Endothelial cell of umbilical vein (primary cell): ENCODE results near the gene SDC1. TPM values are rescaled to one million over a fixed set of nuclear protein-coding genes. Genes with fewer than 3 reads are reported as not detected.

ENCODE experiments used
- BruUV-seq: library from RNA; stranded (reverse); fragments of 400-500 nt; replicated peaks from 2 replicates; lab custom pipeline; 2021; lab: Mats Ljungman, UMichigan
- CTCF ChIA-PET: fragments of 300-600, 350-600 bp; sonication (Branson Sonifier 250); formaldehyde crosslinking; loops from one replicate; lab custom pipeline; 2021; ENCODE audit warnings: antibody characterized with exemption, inconsistent platforms; lab: Charles Lee
- POLR2A ChIA-PET: fragments of 300-600, 350-600 bp; sonication (Branson Sonifier 250); formaldehyde crosslinking; loops from one replicate; lab custom pipeline; 2021; ENCODE audit warnings: antibody characterized with exemption, inconsistent platforms; lab: Charles Lee
- DNase-seq: peaks from one replicate; pipeline ENCODE4 v3.0.0-alpha.2; 2011; ENCODE audit warnings: low read depth, low spot score
- FAIRE-seq: peaks from 2 replicates; lab custom pipeline; 2011; peaks lifted over from hg19 to GRCh38; lab: Jason Lieb, UNC
- H2AFZ ChIP-seq: 2 replicates; pipeline ENCODE4 v1.6.0; 2012; ENCODE audit warnings: low read depth, low read length, control low read depth, inconsistent platforms
- H3K27ac ChIP-seq: 2 replicates; pipeline ENCODE4 v1.5.1; 2011; ENCODE audit warnings: low read depth, mild to moderate bottlenecking, control low read depth, low read length, moderate library complexity; ENCODE audit not compliant: insufficient read depth
- H3K27me3 ChIP-seq, 2 experiments: 2 replicates each; pipeline versions ENCODE4 v1.6.0 to v1.6.1; 2011; ENCODE audit warnings: low read length in 2 of 2, mixed read lengths in 1 of 2; ENCODE audit not compliant: control insufficient read depth in 2 of 2, insufficient read depth in 2 of 2
- H3K36me3 ChIP-seq, 2 experiments: 2 replicates in 1 of 2; 3 replicates in 1 of 2; pipeline ENCODE4 v1.5.1; 2011; ENCODE audit warnings: low read length in 2 of 2, mild to moderate bottlenecking in 1 of 2, moderate library complexity in 1 of 2; ENCODE audit not compliant: control insufficient read depth in 2 of 2, insufficient read depth in 2 of 2; ENCODE audit errors: extremely low read depth in 1 of 2
- H3K4me1 ChIP-seq: 3 replicates; pipeline ENCODE4 v1.5.1; 2011; ENCODE audit warnings: mild to moderate bottlenecking, low read length; ENCODE audit not compliant: control insufficient read depth, insufficient read depth; ENCODE audit errors: extremely low read depth
- H3K4me2 ChIP-seq: 2 replicates; pipeline ENCODE4 v1.6.1; 2011; ENCODE audit warnings: low read length, control low read depth, mixed read lengths; ENCODE audit not compliant: insufficient read depth
- H3K4me3 ChIP-seq, 3 experiments: fragments of 200-600 bp in 1 of 3; sonication (generic), shearing (Covaris generic) in 1 of 3; replicated peaks in 1 of 3; 2 replicates each; pipeline ENCODE4 v1.5.1; 2011 to 2016; ENCODE audit warnings: control low read depth in 3 of 3, low read length in 3 of 3, mild to moderate bottlenecking in 2 of 3, inconsistent platforms in 1 of 3, low read depth in 1 of 3, moderate library complexity in 1 of 3; ENCODE audit not compliant: insufficient read depth in 1 of 3
- H3K79me2 ChIP-seq: 2 replicates; pipeline ENCODE4 v1.6.0; 2012; ENCODE audit warnings: low read length, inconsistent platforms; ENCODE audit not compliant: control insufficient read depth, insufficient read depth
- H3K9ac ChIP-seq: replicated peaks from 2 replicates; pipeline ENCODE3; 2011; ENCODE audit warnings: low read length, control low read depth; ENCODE audit not compliant: insufficient read depth; ENCODE audit errors: extremely low read depth
- H3K9me1 ChIP-seq: replicated peaks from 3 replicates; pipeline ENCODE4 v1.6.0; 2011; ENCODE audit warnings: mild to moderate bottlenecking, low read length; ENCODE audit not compliant: control insufficient read depth, insufficient read depth; ENCODE audit errors: extremely low read depth
- H3K9me3 ChIP-seq: replicated peaks from 2 replicates; pipeline ENCODE4 v1.5.1; 2012; ENCODE audit warnings: low read length, inconsistent platforms; ENCODE audit not compliant: control insufficient read depth, insufficient read depth
- H4K20me1 ChIP-seq: replicated peaks from 2 replicates; pipeline ENCODE3; 2011; ENCODE audit warnings: mild to moderate bottlenecking, low read length; ENCODE audit not compliant: control insufficient read depth, insufficient read depth; ENCODE audit errors: extremely low read depth
- EZH2 ChIP-seq: IDR thresholded peaks from 2 replicates; pipeline ENCODE4 v1.6.1; 2012; ENCODE audit warnings: borderline replicate concordance, low read depth, mild to moderate bottlenecking, moderate library complexity, low read length, inconsistent platforms; ENCODE audit not compliant: severe bottlenecking
- FOS ChIP-seq: IDR thresholded peaks from 2 replicates; pipeline ENCODE4 v1.6.1; 2011; ENCODE audit warnings: mild to moderate bottlenecking, low read length, moderate library complexity, borderline replicate concordance; ENCODE audit not compliant: insufficient read depth
- GATA2 ChIP-seq: IDR thresholded peaks from 2 replicates; pipeline ENCODE4 v1.7.0; 2011; ENCODE audit warnings: low read depth, mild to moderate bottlenecking, moderate library complexity, mixed read lengths, low read length; ENCODE audit not compliant: insufficient read length, insufficient read depth
- JUN ChIP-seq: IDR thresholded peaks from 2 replicates; pipeline ENCODE4 v1.6.1; 2011; ENCODE audit warnings: borderline replicate concordance, low read depth; ENCODE audit not compliant: insufficient read length, insufficient read depth
- MYC ChIP-seq: IDR thresholded peaks from one replicate; pipeline ENCODE4 v1.6.1; 2011; ENCODE audit warnings: mild to moderate bottlenecking, low read depth, low read length
- POLR2A ChIP-seq: IDR thresholded peaks from 2 replicates; pipeline ENCODE4 v1.6.1; 2012; ENCODE audit warnings: low read depth, mild to moderate bottlenecking, control low read depth, low read length
- POLR2AphosphoS5 ChIP-seq: IDR thresholded peaks from 2 replicates; pipeline ENCODE4 v1.6.1; 2012; ENCODE audit warnings: low read depth, mild to moderate bottlenecking, control low read depth, low read length, moderate library complexity; ENCODE audit not compliant: insufficient read depth
- dilution Hi-C: fragments of 300-500 bp; cut with MboI; formaldehyde crosslinking; loops from one replicate; pipeline ENCODE4 v1.15.0; 2019; ENCODE audit warnings: low sequenced_read_pairs; ENCODE audit not compliant: extremely low pct_ligation_motif_present
- intact Hi-C: fragments of 100-400 bp; cut with micrococcal nuclease; formaldehyde crosslinking; loops from one replicate; pipeline ENCODE4 v1.10.0; 2022
- polyA plus RNA-seq, 4 experiments: library from polyadenylated mRNA; depleted of rRNA in 3 of 4; stranded (reverse) in 3 of 4; unstranded in 1 of 4; fragments of >200 nt; gene quantifications; 2 replicates each; pipeline versions ENCODE4 v1.2.1 to v1.2.3, GENCODE V29; 2011 to 2012; ENCODE audit warnings: missing spikeins in 1 of 4
- total RNA-seq: library from RNA; stranded (reverse); gene quantifications from 2 replicates; pipeline ENCODE4 v1.2.3, GENCODE V29; 2021
- TF ChIP-seq, protein P1 (sequence below): IDR thresholded peaks from 2 replicates; pipeline ENCODE4 v1.6.1; 2011; ENCODE audit not compliant: insufficient read depth, insufficient read length
- TF ChIP-seq, protein P2 (sequence below), 2 donors: IDR thresholded peaks; 1 replicate in 1 of 2; 2 replicates in 1 of 2; pipeline ENCODE4 v1.5.1; 2011; ENCODE audit warnings: low read length in 2 of 2, mild to moderate bottlenecking in 2 of 2, moderate library complexity in 2 of 2, control low read depth in 1 of 2, inconsistent platforms in 1 of 2, low read depth in 1 of 2; ENCODE audit not compliant: insufficient read depth in 1 of 2; ENCODE audit errors: extremely low read depth in 1 of 2

The SDC1 gene
- total and polyA plus RNA-seq, 2 donors (not counting 3 experiments of a cell fraction or from before 2014, with no cell fraction given) = 3.2 to 4.0 TPM

DNA sequence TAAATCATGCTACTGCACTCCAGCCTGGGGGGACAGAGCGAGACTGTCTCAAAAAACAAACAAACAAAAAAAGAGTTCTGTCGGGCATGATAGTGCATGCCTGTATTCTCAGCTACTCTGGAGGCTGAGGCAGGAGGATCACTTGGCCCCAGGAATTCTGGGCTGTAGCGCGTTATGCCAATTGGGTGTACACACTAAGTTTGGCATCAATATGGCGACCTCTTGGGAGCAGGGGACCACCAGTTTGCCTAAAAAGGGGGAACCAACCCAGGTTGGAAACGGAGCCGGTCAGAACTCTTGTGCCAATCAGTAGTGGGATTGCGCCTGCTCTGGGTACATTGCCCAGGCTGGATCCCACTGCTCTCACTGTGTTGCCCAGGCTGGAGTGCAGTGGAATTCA, 49.7 kb downstream of the SDC1 start:
- intact Hi-C loops (no loop called here), dilution Hi-C loops (no loop called here)
- TF ChIP-seq POLR2AphosphoS5 (no peak), MYC (no peak), POLR2A (no peak), FOS (no peak), GATA2 (no peak), EZH2 (no peak), JUN (no peak)
- TF ChIP-seq, protein P1, sequence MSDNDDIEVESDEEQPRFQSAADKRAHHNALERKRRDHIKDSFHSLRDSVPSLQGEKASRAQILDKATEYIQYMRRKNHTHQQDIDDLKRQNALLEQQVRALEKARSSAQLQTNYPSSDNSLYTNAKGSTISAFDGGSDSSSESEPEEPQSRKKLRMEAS = no peak
- TF ChIP-seq, protein P2, sequence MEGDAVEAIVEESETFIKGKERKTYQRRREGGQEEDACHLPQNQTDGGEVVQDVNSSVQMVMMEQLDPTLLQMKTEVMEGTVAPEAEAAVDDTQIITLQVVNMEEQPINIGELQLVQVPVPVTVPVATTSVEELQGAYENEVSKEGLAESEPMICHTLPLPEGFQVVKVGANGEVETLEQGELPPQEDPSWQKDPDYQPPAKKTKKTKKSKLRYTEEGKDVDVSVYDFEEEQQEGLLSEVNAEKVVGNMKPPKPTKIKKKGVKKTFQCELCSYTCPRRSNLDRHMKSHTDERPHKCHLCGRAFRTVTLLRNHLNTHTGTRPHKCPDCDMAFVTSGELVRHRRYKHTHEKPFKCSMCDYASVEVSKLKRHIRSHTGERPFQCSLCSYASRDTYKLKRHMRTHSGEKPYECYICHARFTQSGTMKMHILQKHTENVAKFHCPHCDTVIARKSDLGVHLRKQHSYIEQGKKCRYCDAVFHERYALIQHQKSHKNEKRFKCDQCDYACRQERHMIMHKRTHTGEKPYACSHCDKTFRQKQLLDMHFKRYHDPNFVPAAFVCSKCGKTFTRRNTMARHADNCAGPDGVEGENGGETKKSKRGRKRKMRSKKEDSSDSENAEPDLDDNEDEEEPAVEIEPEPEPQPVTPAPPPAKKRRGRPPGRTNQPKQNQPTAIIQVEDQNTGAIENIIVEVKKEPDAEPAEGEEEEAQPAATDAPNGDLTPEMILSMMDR (IDR thresholded peaks at IDR 0.05; ENCODE audit: extremely low read depth in 1 of 2, insufficient read depth in 1 of 2, low read depth in 1 of 2, low read length in 2 of 2) = no peak
- Histone ChIP-seq H3K4me3 (no peak overlapping the region), H3K9me3 (no peaks in the 10 kb centered on the region), H3K4me2 (no peak overlapping the region), H2AFZ (no peak overlapping the region), H4K20me1 (no peaks in the 10 kb centered on the region), H3K4me1 (no peaks in the 10 kb centered on the region), H3K27ac (no peak overlapping the region), H3K27me3 (peaks cover 0 to 3% of the 10 kb centered on the region in 2 experiments), H3K9ac (no peak overlapping the region), H3K79me2 (no peaks in the 10 kb centered on the region), H3K9me1 (no peaks in the 10 kb centered on the region), H3K36me3 (no peaks in the 10 kb centered on the region)
- POLR2A ChIA-PET = no interaction called here
- BruUV-seq = no TSS peak
- FAIRE-seq (no peak), DNase-seq (no peak)
- CTCF ChIA-PET = no interaction called here
